ENCODE results near the gene METTL5. TPM values are rescaled to one million over a fixed set of nuclear protein-coding genes. Genes with fewer than 3 reads are reported as not detected.

Gene METTL5
- total RNA-seq, 1 donor from 2014 or later: 44.2 TPM

- DNase-seq (ENCODE audit: low read depth, low spot score): no peak
Measured at GRCh38 chr2:169781249-169782013, 43.3 kb downstream of the METTL5 start.

GRCh38 chr2:169778446-169778845, 46.3 kb downstream of the METTL5 start:
- no peak for DNase-seq (ENCODE audit: low read depth, low spot score)

- DNase-seq (ENCODE audit: low read depth, low spot score): no peak
Measured at GRCh38 chr2:169776252-169776761, 48.4 kb downstream of the METTL5 start.

- DNase-seq (ENCODE audit: low read depth, low spot score): no peak
Measured at GRCh38 chr2:169775765-169776164, 48.9 kb downstream of the METTL5 start.

- DNase-seq (ENCODE audit: low read depth, low spot score): no peak
Measured at GRCh38 chr2:169775354-169775753, 49.4 kb downstream of the METTL5 start.

- DNase-seq (ENCODE audit: low read depth, low spot score): no peak
Measured at GRCh38 chr2:169772651-169773050, 52.1 kb downstream of the METTL5 start.

- no peak for DNase-seq (ENCODE audit: low read depth, low spot score)
Measured at GRCh38 chr2:169771612-169772011, 53.1 kb downstream of the METTL5 start.

GRCh38 chr2:169771021-169771420, 53.7 kb downstream of the METTL5 start:
- DNase-seq (ENCODE audit: low read depth, low spot score): no peak

GRCh38 chr2:169768262-169768995, 56.3 kb downstream of the METTL5 start:
- no peak for DNase-seq (ENCODE audit: low read depth, low spot score)

GRCh38 chr2:169767243-169767888, 57.3 kb downstream of the METTL5 start:
- peak; percentile 30 for DNase-seq (ENCODE audit: low read depth, low spot score)

GRCh38 chr2:169765523-169765922, 59.2 kb downstream of the METTL5 start:
- DNase-seq (ENCODE audit: low read depth, low spot score): no peak

GRCh38 chr2:169761970-169762292, 62.8 kb downstream of the METTL5 start:
- no peak for DNase-seq (ENCODE audit: low read depth, low spot score)

Other genes starting within 250 kb of the METTL5 start
- 24.2 and 30.8 TPM in 2 replicates for gene PPIG, start 240.6 kb downstream of the METTL5 start, total RNA-seq
- not detected in 2 replicates for gene CFAP210, start 130.5 kb downstream of the METTL5 start, total RNA-seq
- gene PHOSPHO2, start 130.4 kb downstream of the METTL5 start, total RNA-seq: 1.5 and 2.0 TPM in 2 replicates
- gene KLHL23, start 91.1 kb downstream of the METTL5 start, total RNA-seq: 15.6 and 17.1 TPM in 2 replicates
- gene SSB, start 26.0 kb downstream of the METTL5 start, total RNA-seq: 115 and 146 TPM in 2 replicates
- 30.4 and 36.3 TPM in 2 replicates for gene UBR3, start 2.5 kb upstream of the METTL5 start, total RNA-seq